Peyer's patch (tissue), 4 donors: ENCODE measurements around the gene DSTYK.

Experiments
- POLR2A ChIP-seq, 2 donors: fragments of 450-650 bp; IDR thresholded peaks; one replicate each; pipeline ENCODE4 v1.5.1; 2017; ENCODE audit warnings: antibody characterized with exemption in 2 of 2, mild to moderate bottlenecking in 2 of 2, moderate library complexity in 2 of 2
- TF ChIP-seq, protein P1 (sequence below), 6 experiments: fragments of 450-650 bp in 4 of 6; fragments of 200-600 bp in 2 of 6; sonication (generic) in 1 of 6; IDR thresholded peaks; one replicate each; pipeline ENCODE4 v1.5.1; 2017 to 2019; ENCODE audit warnings: antibody characterized with exemption in 6 of 6, mild to moderate bottlenecking in 3 of 6, moderate library complexity in 1 of 6

DNA sequence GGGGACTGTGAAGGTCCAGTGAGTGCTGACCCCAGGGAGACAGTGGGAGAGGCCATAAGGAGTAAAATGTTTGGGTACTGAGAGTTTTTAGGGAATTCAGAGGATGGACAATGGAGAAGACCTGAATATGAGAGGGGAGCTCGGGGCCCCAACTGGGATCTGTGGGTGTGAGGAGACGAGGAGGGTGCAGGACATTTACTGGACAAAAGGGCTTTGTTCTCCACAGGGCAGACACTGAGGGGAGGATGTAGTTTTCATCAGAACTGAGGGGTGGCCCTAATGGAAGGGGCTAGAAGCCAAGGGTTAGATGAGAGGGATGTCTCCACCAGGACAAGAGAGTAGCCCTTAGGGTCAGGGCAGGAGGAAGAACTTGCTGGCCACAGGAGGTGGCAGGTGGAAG lies 46.2 kb upstream of the DSTYK start:
- TF ChIP-seq, protein P1, sequence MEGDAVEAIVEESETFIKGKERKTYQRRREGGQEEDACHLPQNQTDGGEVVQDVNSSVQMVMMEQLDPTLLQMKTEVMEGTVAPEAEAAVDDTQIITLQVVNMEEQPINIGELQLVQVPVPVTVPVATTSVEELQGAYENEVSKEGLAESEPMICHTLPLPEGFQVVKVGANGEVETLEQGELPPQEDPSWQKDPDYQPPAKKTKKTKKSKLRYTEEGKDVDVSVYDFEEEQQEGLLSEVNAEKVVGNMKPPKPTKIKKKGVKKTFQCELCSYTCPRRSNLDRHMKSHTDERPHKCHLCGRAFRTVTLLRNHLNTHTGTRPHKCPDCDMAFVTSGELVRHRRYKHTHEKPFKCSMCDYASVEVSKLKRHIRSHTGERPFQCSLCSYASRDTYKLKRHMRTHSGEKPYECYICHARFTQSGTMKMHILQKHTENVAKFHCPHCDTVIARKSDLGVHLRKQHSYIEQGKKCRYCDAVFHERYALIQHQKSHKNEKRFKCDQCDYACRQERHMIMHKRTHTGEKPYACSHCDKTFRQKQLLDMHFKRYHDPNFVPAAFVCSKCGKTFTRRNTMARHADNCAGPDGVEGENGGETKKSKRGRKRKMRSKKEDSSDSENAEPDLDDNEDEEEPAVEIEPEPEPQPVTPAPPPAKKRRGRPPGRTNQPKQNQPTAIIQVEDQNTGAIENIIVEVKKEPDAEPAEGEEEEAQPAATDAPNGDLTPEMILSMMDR (IDR thresholded peaks at IDR 0.05), result no peak
- no peak for TF ChIP-seq POLR2A (IDR thresholded peaks at IDR 0.05)
